ENCODE results near the gene NCKAP5. TPM values are rescaled to one million over a fixed set of nuclear protein-coding genes. Genes with fewer than 3 reads are reported as not detected.

NCKAP5 gene
- polyA plus RNA-seq, 1 experiment, result 2.1 TPM

- Histone ChIP-seq H3K27me3 (ENCODE audit: control insufficient read depth, insufficient read depth, low read length) (no peaks in the 10 kb centered on the region), H3K4me3 (ENCODE audit: low read depth, low read length) (no peak overlapping the region), H3K36me3 (ENCODE audit: control insufficient read depth, insufficient read depth, low read length) (no peaks in the 10 kb centered on the region)
- DNase-seq (ENCODE audit: low read depth), result no peak
- ChIA-PET CTCF (interaction anchor here (0.7 kb wide), 1 partner anchor 125 kb away, joined by 3 read pairs; no protein-coding TSS in a partner anchor), POLR2A (no interaction called here)
- peak; percentile 16; the same call in 1 of the 2 replicates for TF ChIP-seq CTCF (IDR thresholded peaks at IDR 0.05; ENCODE audit: insufficient read depth, low read depth, low read length)
These were observed 133.1 kb downstream of the NCKAP5 start for GRCh38 chr2:133434959-133435668.

DNA sequence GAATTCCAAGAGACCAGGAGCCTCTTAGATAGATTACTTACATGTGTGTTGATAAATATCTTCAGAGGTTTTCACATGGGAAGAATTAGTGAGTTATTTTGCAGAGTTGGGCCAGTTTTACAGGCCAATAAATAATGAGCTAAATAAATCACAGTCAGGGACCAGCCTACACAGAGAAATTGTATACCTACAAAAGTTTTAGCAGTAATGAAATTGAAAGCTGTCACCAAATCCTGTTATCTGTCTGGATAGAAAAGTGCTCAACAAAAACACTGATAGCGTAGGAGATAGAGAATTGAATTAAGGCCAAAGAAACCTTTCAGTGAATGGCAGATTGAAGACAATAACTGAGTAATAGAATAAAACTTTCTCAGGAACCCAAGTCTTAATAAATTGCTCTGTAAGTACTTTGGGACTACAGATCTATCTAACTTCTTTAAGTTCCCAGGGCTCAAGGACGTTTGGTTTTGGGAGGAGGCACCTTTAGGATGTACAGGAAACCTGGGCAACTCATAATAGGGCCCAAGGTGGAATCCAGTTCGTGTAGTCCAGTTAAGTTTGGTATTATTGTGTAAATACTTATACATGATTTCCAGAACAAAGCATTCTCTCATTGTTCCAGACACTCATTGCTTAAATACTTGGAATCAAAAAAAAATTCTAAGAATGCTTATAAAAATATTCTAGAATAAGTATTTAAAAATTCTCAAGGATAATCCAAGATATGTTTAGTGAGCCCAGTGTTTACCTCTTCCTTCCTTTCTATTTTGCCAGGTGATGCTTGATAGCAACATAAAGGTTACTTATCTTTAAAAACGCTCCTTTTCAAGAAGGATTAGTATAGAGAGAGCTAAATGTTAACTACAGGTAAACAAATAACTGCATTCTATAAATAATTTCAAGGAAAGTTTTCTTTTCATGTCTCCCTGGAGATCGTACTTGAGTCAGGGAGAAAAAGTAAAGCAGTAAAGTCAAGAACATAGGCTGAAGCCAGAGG lies 134.5 kb downstream of the NCKAP5 start:
- no peaks in the 10 kb centered on the region for H3K36me3 ChIP-seq (ENCODE audit: control insufficient read depth, insufficient read depth, low read length)
- DNase-seq (ENCODE audit: low read depth), result no peak
- no peaks in the 10 kb centered on the region for H3K27me3 ChIP-seq (ENCODE audit: control insufficient read depth, insufficient read depth, low read length)
- no peak for TF ChIP-seq CTCF (IDR thresholded peaks at IDR 0.05; ENCODE audit: insufficient read depth, low read depth, low read length)
- CTCF ChIA-PET, result no interaction called here
- no peak overlapping the region for H3K4me3 ChIP-seq (ENCODE audit: low read depth, low read length)
- POLR2A ChIA-PET, result no interaction called here

DNA sequence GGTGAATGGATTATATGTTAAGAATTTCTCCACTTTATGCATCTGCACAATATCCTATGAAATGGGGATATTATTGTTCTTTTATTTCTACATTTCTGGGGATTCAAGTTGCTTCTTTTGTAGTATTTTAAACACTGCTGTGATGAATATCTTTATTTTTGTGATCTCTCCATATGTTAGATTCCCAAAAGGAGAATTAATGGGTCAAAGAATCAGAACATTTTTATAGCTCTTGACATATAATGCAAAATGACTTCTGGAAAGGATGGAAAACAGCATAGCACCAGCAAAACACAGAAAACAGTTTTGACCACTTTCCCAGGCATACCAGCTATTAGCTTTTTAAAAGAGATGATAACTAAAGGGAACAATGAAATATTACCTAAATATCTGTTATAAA lies 135.5 kb downstream of the NCKAP5 start:
- CTCF ChIA-PET, result no interaction called here
- POLR2A ChIA-PET, result no interaction called here
- no peak for TF ChIP-seq CTCF (IDR thresholded peaks at IDR 0.05; ENCODE audit: insufficient read depth, low read depth, low read length)
- Histone ChIP-seq H3K36me3 (ENCODE audit: control insufficient read depth, insufficient read depth, low read length) (no peaks in the 10 kb centered on the region), H3K27me3 (ENCODE audit: control insufficient read depth, insufficient read depth, low read length) (no peaks in the 10 kb centered on the region), H3K4me3 (ENCODE audit: low read depth, low read length) (no peak overlapping the region)
- no peak for DNase-seq (ENCODE audit: low read depth)

GRCh38 chr2:133431289-133431688 lies 137.0 kb downstream of the NCKAP5 start:
- ChIA-PET CTCF (interaction anchor here (1.1 kb wide), 1 partner anchor 9 kb away, joined by 3 read pairs; no protein-coding TSS in a partner anchor), POLR2A (no interaction called here)

More at GRCh38 chr2:133431289-133431688, 137.0 kb downstream of the NCKAP5 start:
- no peak for TF ChIP-seq CTCF (IDR thresholded peaks at IDR 0.05; ENCODE audit: insufficient read depth, low read depth, low read length)
- no peak for DNase-seq (ENCODE audit: low read depth)
- H3K27me3 ChIP-seq (ENCODE audit: control insufficient read depth, insufficient read depth, low read length), result no peaks in the 10 kb centered on the region
- H3K4me3 ChIP-seq (ENCODE audit: low read depth, low read length), result no peak overlapping the region
- no peaks in the 10 kb centered on the region for H3K36me3 ChIP-seq (ENCODE audit: control insufficient read depth, insufficient read depth, low read length)
